NCI-H2029 treated with DMSO at 0.1 percent for 48 hours (cell line): ENCODE data around the gene KCNIP4.
"Not testable (repeated sequence)": the region's sequence is repeated elsewhere in the genome, so short reads cannot be mapped to it uniquely, and the experiment has no call there.

Source experiments
- DNase-seq: peaks from one replicate; lab custom pipeline; 2025; lab: John Stamatoyannopoulos, UW

Gene KCNIP4

GRCh38 chr4:20857081-20857480, 1091.5 kb downstream of the KCNIP4 start:
- no peak for DNase-seq

- no peak for DNase-seq
These were observed 1101.3 kb downstream of the KCNIP4 start for GRCh38 chr4:20847124-20847747.

- DNase-seq = no peak
These were observed 1104.3 kb downstream of the KCNIP4 start for GRCh38 chr4:20844311-20844710.

GRCh38 chr4:20840648-20841190, 1107.9 kb downstream of the KCNIP4 start:
- no peak for DNase-seq

- no peak for DNase-seq
These were observed 1108.6 kb downstream of the KCNIP4 start for GRCh38 chr4:20839957-20840356.

GRCh38 chr4:20838476-20838875, 1110.1 kb downstream of the KCNIP4 start:
- no peak for DNase-seq

GRCh38 chr4:20832826-20833225, 1115.7 kb downstream of the KCNIP4 start:
- DNase-seq = no peak

- no peak for DNase-seq
These were observed 1116.8 kb downstream of the KCNIP4 start for GRCh38 chr4:20831746-20832145.

- no peak for DNase-seq
These were observed 1118.8 kb downstream of the KCNIP4 start for GRCh38 chr4:20829617-20830357.

- no peak for DNase-seq
These were observed 1123.1 kb downstream of the KCNIP4 start for GRCh38 chr4:20825505-20825904.

- no peak for DNase-seq
These were observed 1132.3 kb downstream of the KCNIP4 start for GRCh38 chr4:20816287-20816686.

GRCh38 chr4:20813700-20814099, 1134.9 kb downstream of the KCNIP4 start:
- DNase-seq = no peak

GRCh38 chr4:20809812-20810211, 1138.8 kb downstream of the KCNIP4 start:
- DNase-seq = peak; percentile 38

- no peak for DNase-seq
These were observed 1142.9 kb downstream of the KCNIP4 start for GRCh38 chr4:20805716-20806115.

GRCh38 chr4:20787940-20788665, 1160.5 kb downstream of the KCNIP4 start:
- no peak for DNase-seq

- DNase-seq = not testable (repeated sequence)
These were observed 1165.4 kb downstream of the KCNIP4 start for GRCh38 chr4:20783134-20783533.

GRCh38 chr4:20778896-20779295, 1169.7 kb downstream of the KCNIP4 start:
- no peak for DNase-seq

- DNase-seq = peak; percentile 53
These were observed 1175.2 kb downstream of the KCNIP4 start for GRCh38 chr4:20773144-20773997.

GRCh38 chr4:20764366-20764992, 1184.1 kb downstream of the KCNIP4 start:
- no peak for DNase-seq

- DNase-seq = no peak
These were observed 1186.7 kb downstream of the KCNIP4 start for GRCh38 chr4:20761826-20762225.

- no peak for DNase-seq
These were observed 1187.2 kb downstream of the KCNIP4 start for GRCh38 chr4:20761382-20761781.
